Measurements from ENCODE around the gene SELL.

- no peak for TF ChIP-seq CTCF (IDR thresholded peaks at IDR 0.05; ENCODE audit: low read depth, low read length)
- no peak for TF ChIP-seq POLR2A (IDR thresholded peaks at IDR 0.05; ENCODE audit: extremely low read depth, insufficient read length)
- TF ChIP-seq, protein P1, sequence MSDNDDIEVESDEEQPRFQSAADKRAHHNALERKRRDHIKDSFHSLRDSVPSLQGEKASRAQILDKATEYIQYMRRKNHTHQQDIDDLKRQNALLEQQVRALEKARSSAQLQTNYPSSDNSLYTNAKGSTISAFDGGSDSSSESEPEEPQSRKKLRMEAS (IDR thresholded peaks at IDR 0.05; ENCODE audit: low read depth, low read length) = no peak
- TF ChIP-seq MYC (IDR thresholded peaks at IDR 0.05; ENCODE audit: low read depth, low read length) = no peak
Observed at GRCh38 chr1:169651035-169651434, 60.4 kb downstream of the SELL start.
